WERI-Rb-1 (cell line): ENCODE data around the gene SIRT6.

ENCODE experiments used
- DNase-seq: peaks from one replicate; pipeline ENCODE4 v3.0.0-alpha.2; 2020
- H3K27ac ChIP-seq: fragments of 250-450 bp; sonication (Bioruptor Pico); 2 replicates; pipeline ENCODE4 v1.5.1; 2020; ENCODE audit warnings: mild to moderate bottlenecking, moderate library complexity
- H3K27me3 ChIP-seq: fragments of 250-450 bp; sonication (Bioruptor Pico); 2 replicates; pipeline ENCODE4 v1.5.1; 2021; ENCODE audit warnings: mild to moderate bottlenecking, low read depth, moderate library complexity; ENCODE audit not compliant: insufficient read depth, severe bottlenecking
- H3K36me3 ChIP-seq: fragments of 250-450 bp; sonication (Bioruptor Pico); 2 replicates; pipeline ENCODE4 v1.5.1; 2020; ENCODE audit warnings: mild to moderate bottlenecking, moderate library complexity
- H3K4me3 ChIP-seq: 2 replicates; pipeline ENCODE4 v1.5.1; 2011; ENCODE audit warnings: low read depth, mild to moderate bottlenecking, control low read depth, low read length
- H3K9me3 ChIP-seq: fragments of 250-450 bp; sonication (Bioruptor Pico); 2 replicates; pipeline ENCODE4 v1.5.1; 2021; ENCODE audit warnings: mild to moderate bottlenecking, moderate library complexity; ENCODE audit not compliant: severe bottlenecking
- CTCF ChIP-seq: IDR thresholded peaks from 2 replicates; pipeline ENCODE4 v1.5.1; 2011; ENCODE audit warnings: low read depth, mild to moderate bottlenecking, control low read depth, inconsistent platforms, low read length

SIRT6 gene

GRCh38 chr19:4215807-4216206, 33.4 kb upstream of the SIRT6 start:
- no peak overlapping the region for H3K27ac ChIP-seq
- H3K27me3 ChIP-seq = no peaks in the 10 kb centered on the region
- peaks cover 3% of the 10 kb centered on the region for H3K9me3 ChIP-seq
- TF ChIP-seq CTCF = no peak
- no peak overlapping the region for H3K4me3 ChIP-seq
- H3K36me3 ChIP-seq = no peaks in the 10 kb centered on the region
- DNase-seq = no peak

- TF ChIP-seq CTCF = no peak
- H3K36me3 ChIP-seq = no peaks in the 10 kb centered on the region
- no peak for DNase-seq
- no peak overlapping the region for H3K27ac ChIP-seq
- H3K9me3 ChIP-seq = peaks cover 3% of the 10 kb centered on the region
- no peak overlapping the region for H3K4me3 ChIP-seq
- no peaks in the 10 kb centered on the region for H3K27me3 ChIP-seq
Observed at GRCh38 chr19:4213116-4213515, 30.8 kb upstream of the SIRT6 start.

GRCh38 chr19:4210166-4210731, 27.9 kb upstream of the SIRT6 start:
- Histone ChIP-seq H3K27ac (no peak overlapping the region), H3K36me3 (no peaks in the 10 kb centered on the region), H3K4me3 (no peak overlapping the region), H3K27me3 (no peaks in the 10 kb centered on the region), H3K9me3 (no peaks in the 10 kb centered on the region)
- no peak for DNase-seq
- no peak for TF ChIP-seq CTCF

- Histone ChIP-seq H3K4me3 (no peak overlapping the region), H3K9me3 (no peaks in the 10 kb centered on the region), H3K27me3 (no peaks in the 10 kb centered on the region), H3K27ac (no peak overlapping the region), H3K36me3 (no peaks in the 10 kb centered on the region)
- DNase-seq = peak; percentile 57
- TF ChIP-seq CTCF = peak; percentile 79
Observed at GRCh38 chr19:4208385-4209094, 26.2 kb upstream of the SIRT6 start.

GRCh38 chr19:4206818-4207484, 24.6 kb upstream of the SIRT6 start:
- H3K9me3 ChIP-seq = no peaks in the 10 kb centered on the region
- H3K36me3 ChIP-seq = no peaks in the 10 kb centered on the region
- H3K4me3 ChIP-seq = no peak overlapping the region
- peak; percentile 63 for DNase-seq
- peak; percentile 58 for TF ChIP-seq CTCF
- no peaks in the 10 kb centered on the region for H3K27me3 ChIP-seq
- H3K27ac ChIP-seq = no peak overlapping the region
